HG03457 (cell line): ENCODE results near the gene CCER1.
"Not testable (repeated sequence)": the region's sequence is repeated elsewhere in the genome, so short reads cannot be mapped to it uniquely, and the experiment has no call there.

Experiments
- ATAC-seq: cut with Tn5 transposase; IDR thresholded peaks from one replicate; pipeline ENCODE4 v1.9.1; 2021; ENCODE audit warnings: moderate number of reproducible peaks; ENCODE audit not compliant: unreplicated experiment

CCER1 gene

GRCh38 chr12:90954921-90955320, at the start of gene CCER1:
Gene CCER1 (minus strand): TSS chr12:90955176. CDS start chr12:90954742, 434 bp downstream.
- no peak for ATAC-seq

GRCh38 chr12:91003737-91004136, 48.8 kb upstream of the CCER1 start:
- no peak for ATAC-seq

GRCh38 chr12:91001306-91001705, 46.3 kb upstream of the CCER1 start:
- ATAC-seq: no peak

GRCh38 chr12:90999966-91000365, 45.0 kb upstream of the CCER1 start:
- ATAC-seq: no peak

- ATAC-seq: no peak
Observed at GRCh38 chr12:90999527-90999926, 44.6 kb upstream of the CCER1 start.

GRCh38 chr12:90995010-90995409, 40.0 kb upstream of the CCER1 start:
- ATAC-seq: no peak

- ATAC-seq: no peak
Observed at GRCh38 chr12:90991952-90992465, 37.0 kb upstream of the CCER1 start.

GRCh38 chr12:90990611-90991010, 35.6 kb upstream of the CCER1 start:
- ATAC-seq: no peak

- no peak for ATAC-seq
Observed at GRCh38 chr12:90989686-90990111, 34.7 kb upstream of the CCER1 start.

- ATAC-seq: no peak
Observed at GRCh38 chr12:90987520-90987919, 32.5 kb upstream of the CCER1 start.

- no peak for ATAC-seq
Observed at GRCh38 chr12:90987101-90987500, 32.1 kb upstream of the CCER1 start.

GRCh38 chr12:90985331-90985730, 30.4 kb upstream of the CCER1 start:
- ATAC-seq: not testable (repeated sequence)

GRCh38 chr12:90984114-90984513, 29.1 kb upstream of the CCER1 start:
- ATAC-seq: no peak

GRCh38 chr12:90982170-90982569, 27.2 kb upstream of the CCER1 start:
- no peak for ATAC-seq

- no peak for ATAC-seq
Observed at GRCh38 chr12:90979951-90980350, 25.0 kb upstream of the CCER1 start.

GRCh38 chr12:90979019-90979418, 24.0 kb upstream of the CCER1 start:
- no peak for ATAC-seq

- ATAC-seq: peak; percentile 82
Observed at GRCh38 chr12:90978117-90978770, 23.3 kb upstream of the CCER1 start.

- no peak for ATAC-seq
Observed at GRCh38 chr12:90977224-90977623, 22.2 kb upstream of the CCER1 start.

- ATAC-seq: no peak
Observed at GRCh38 chr12:90974286-90974685, 19.3 kb upstream of the CCER1 start.

- no peak for ATAC-seq
Observed at GRCh38 chr12:90972226-90972625, 17.2 kb upstream of the CCER1 start.

- ATAC-seq: no peak
Observed at GRCh38 chr12:90970911-90971310, 15.9 kb upstream of the CCER1 start.

GRCh38 chr12:90970471-90970870, 15.5 kb upstream of the CCER1 start:
- no peak for ATAC-seq

- ATAC-seq: no peak
Observed at GRCh38 chr12:90969851-90970250, 14.9 kb upstream of the CCER1 start.
